ENCODE measurements around the gene SPNS3.

Gene SPNS3

DNA sequence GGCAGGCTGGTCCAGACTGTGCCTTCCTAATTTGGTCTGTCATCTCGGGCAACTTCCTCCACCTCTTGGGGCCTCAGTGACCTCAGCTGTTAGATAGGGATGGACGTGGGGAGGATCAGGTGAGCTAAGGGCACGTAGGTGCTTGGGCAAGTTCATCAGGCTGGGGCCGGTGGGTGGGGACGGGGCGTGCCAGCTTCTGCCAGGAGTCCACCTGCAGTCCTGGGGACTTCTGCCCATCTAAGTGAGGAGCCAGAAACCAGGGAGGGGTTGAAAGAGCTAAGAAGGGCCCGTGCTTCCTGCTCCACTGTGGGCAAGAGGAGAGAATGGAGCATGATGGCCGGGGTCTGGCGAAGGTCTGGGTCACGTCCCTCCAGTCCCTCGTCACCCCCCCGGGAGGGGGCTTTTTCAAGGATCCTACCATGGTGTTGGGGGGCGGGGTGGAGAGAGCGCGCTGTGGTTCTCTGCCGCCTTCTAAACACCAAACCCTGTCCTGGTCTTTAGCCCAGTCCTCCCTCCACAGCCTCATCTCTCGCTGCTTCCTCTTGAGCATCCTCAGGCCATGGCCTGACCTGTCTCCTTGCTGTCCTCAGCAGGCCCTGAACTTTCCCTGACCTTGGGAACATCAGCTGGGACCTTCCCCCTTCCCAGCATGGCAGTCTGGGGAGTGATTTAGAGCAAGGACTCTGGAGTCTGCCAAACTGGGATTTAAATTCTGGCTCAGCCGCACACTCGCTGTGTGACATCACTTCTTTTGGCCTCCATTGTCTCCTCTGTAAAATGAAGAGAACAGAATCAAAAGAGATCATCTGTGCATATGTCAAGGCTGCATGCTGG, 86.5 kb downstream of the SPNS3 start:
- no peak for TF ChIP-seq CTCF (IDR thresholded peaks at IDR 0.05; ENCODE audit: insufficient read depth, low read depth, low read length, missing control alignments)
- no peak overlapping the region for H3K4me3 ChIP-seq (ENCODE audit: low read length)
- DNase-seq (ENCODE audit: low read depth) = no peak

DNA sequence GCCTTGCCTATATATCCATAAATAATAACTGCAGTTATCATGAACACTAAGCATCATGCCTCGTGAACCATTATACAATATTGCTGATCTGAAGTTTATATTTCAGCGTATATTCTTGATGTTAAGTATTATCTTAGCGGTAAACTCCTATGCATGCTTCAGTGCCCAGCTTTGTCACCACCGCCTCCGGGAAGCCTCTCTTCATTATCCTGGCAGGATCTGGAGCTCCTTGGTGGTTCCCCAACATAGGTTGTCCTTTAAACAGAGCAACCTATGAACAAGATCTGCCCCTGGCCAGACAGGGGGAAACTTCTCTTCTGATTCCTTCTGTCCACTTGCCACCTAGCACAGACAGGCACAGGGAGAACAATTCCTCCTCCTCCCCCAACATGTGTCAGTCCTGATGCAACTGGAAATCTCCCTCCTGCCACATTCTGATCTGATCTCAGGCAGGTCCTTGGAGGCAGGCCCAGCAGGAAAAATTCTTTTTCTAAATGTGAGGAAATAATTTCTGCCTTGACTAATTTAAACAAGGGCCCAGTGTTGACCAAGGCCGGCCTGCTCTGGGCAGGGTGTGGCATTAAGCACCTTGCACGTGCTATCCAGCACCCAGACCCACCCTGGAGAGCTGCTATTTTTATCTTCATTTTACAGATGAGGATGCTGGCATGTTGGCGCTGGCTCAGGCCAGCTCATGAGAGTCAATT, 87.3 kb downstream of the SPNS3 start:
- no peak for TF ChIP-seq CTCF (IDR thresholded peaks at IDR 0.05; ENCODE audit: insufficient read depth, low read depth, low read length, missing control alignments)
- DNase-seq (ENCODE audit: low read depth) = peak; percentile 90
- no peak overlapping the region for H3K4me3 ChIP-seq (ENCODE audit: low read length)

- no peak for DNase-seq (ENCODE audit: low read depth)
- no peak overlapping the region for H3K4me3 ChIP-seq (ENCODE audit: low read length)
- TF ChIP-seq CTCF (IDR thresholded peaks at IDR 0.05; ENCODE audit: insufficient read depth, low read depth, low read length, missing control alignments) = no peak
Measured at GRCh38 chr17:4522661-4523060, 88.9 kb downstream of the SPNS3 start.

GRCh38 chr17:4523946-4524345, 90.2 kb downstream of the SPNS3 start:
- no peak for TF ChIP-seq CTCF (IDR thresholded peaks at IDR 0.05; ENCODE audit: insufficient read depth, low read depth, low read length, missing control alignments)
- DNase-seq (ENCODE audit: low read depth) = no peak
- H3K4me3 ChIP-seq (ENCODE audit: low read length) = no peak overlapping the region

GRCh38 chr17:4525691-4526397, 92.1 kb downstream of the SPNS3 start:
- no peak overlapping the region for H3K4me3 ChIP-seq (ENCODE audit: low read length)
- no peak for TF ChIP-seq CTCF (IDR thresholded peaks at IDR 0.05; ENCODE audit: insufficient read depth, low read depth, low read length, missing control alignments)
- DNase-seq (ENCODE audit: low read depth) = no peak

GRCh38 chr17:4527134-4527533, 93.4 kb downstream of the SPNS3 start:
- no peak overlapping the region for H3K4me3 ChIP-seq (ENCODE audit: low read length)
- TF ChIP-seq CTCF (IDR thresholded peaks at IDR 0.05; ENCODE audit: insufficient read depth, low read depth, low read length, missing control alignments) = no peak
- no peak for DNase-seq (ENCODE audit: low read depth)

All from epithelial cell of esophagus (primary cell).